Measurements from ENCODE around the gene NOD1.

GRCh38 chr7:30430777-30431176 lies 47.8 kb downstream of the NOD1 start:
- TF ChIP-seq TCF4 (CRISPR knock-in tag; IDR thresholded peaks at IDR 0.05; ENCODE audit: borderline replicate concordance), result no peak
- TF ChIP-seq ZFP30 (CRISPR knock-in tag; IDR thresholded peaks at IDR 0.05), result no peak
- no peak for TF ChIP-seq ZNF70 (CRISPR knock-in tag; IDR thresholded peaks at IDR 0.05)
- no peak for TF ChIP-seq CREB5 (CRISPR knock-in tag; IDR thresholded peaks at IDR 0.05; ENCODE audit: low read depth)
- TF ChIP-seq ZNF8 (CRISPR knock-in tag; IDR thresholded peaks at IDR 0.05), result no peak
- no peak for TF ChIP-seq CSDC2 (CRISPR knock-in tag; IDR thresholded peaks at IDR 0.05)
- TF ChIP-seq PPARA (CRISPR knock-in tag; IDR thresholded peaks at IDR 0.05; ENCODE audit: borderline replicate concordance), result no peak
- TF ChIP-seq ARNTL (CRISPR knock-in tag; IDR thresholded peaks at IDR 0.05; ENCODE audit: borderline replicate concordance, low read depth), result no peak
- TF ChIP-seq ZC3H10 (CRISPR knock-in tag; IDR thresholded peaks at IDR 0.05), result no peak
- TF ChIP-seq BACH2 (CRISPR knock-in tag; IDR thresholded peaks at IDR 0.05; ENCODE audit: borderline replicate concordance), result no peak
- TF ChIP-seq ZFP3 (CRISPR knock-in tag; IDR thresholded peaks at IDR 0.05), result no peak
- TF ChIP-seq RARB (CRISPR knock-in tag; IDR thresholded peaks at IDR 0.05), result no peak
